Ovary (tissue), 9 donors: ENCODE results near the gene SMPX. TPM values are rescaled to one million over a fixed set of nuclear protein-coding genes. Genes with fewer than 3 reads are reported as not detected.

Experiments used
- DNase-seq, 5 donors: peaks; one replicate each; pipeline ENCODE4 v3.0.0-alpha.2; 2019 to 2020
- H3K27ac ChIP-seq, 2 donors: fragments of 200-600 bp; one replicate each; pipeline versions ENCODE4 v1.5.1 to v1.8.0; 2019 to 2022
- H3K27me3 ChIP-seq: fragments of 200-600 bp; one replicate; pipeline ENCODE4 v1.8.0; 2022
- H3K36me3 ChIP-seq: fragments of 200-600 bp; sonication (generic); one replicate; pipeline ENCODE4 v1.5.1; 2019
- H3K4me1 ChIP-seq: one replicate; pipeline ENCODE4 v1.8.1; 2013; ENCODE audit warnings: mild to moderate bottlenecking, moderate library complexity; ENCODE audit not compliant: insufficient read depth
- H3K4me3 ChIP-seq: fragments of 200-600 bp; sonication (generic); one replicate; pipeline ENCODE4 v1.5.1; 2017
- H3K9me3 ChIP-seq, 2 donors: fragments of 200-600 bp in 1 of 2; sonication (generic) in 1 of 2; one replicate each; pipeline versions ENCODE4 v1.5.1 to v1.8.1; 2013 to 2019; ENCODE audit warnings: mild to moderate bottlenecking in 1 of 2, moderate library complexity in 1 of 2
- CTCF ChIP-seq, 3 donors: fragments of 450-650 bp in 2 of 3; fragments of 200-600 bp in 1 of 3; IDR thresholded peaks; one replicate each; pipeline versions ENCODE4 v1.5.1 to v1.8.0; 2016 to 2022; ENCODE audit warnings: antibody characterized with exemption in 3 of 3, mild to moderate bottlenecking in 1 of 3
- EP300 ChIP-seq: sonication (generic); formaldehyde crosslinking; IDR thresholded peaks from one replicate; pipeline ENCODE4 v1.6.1; 2017; ENCODE audit warnings: antibody characterized with exemption
- POLR2A ChIP-seq: fragments of 450-650 bp; IDR thresholded peaks from one replicate; pipeline ENCODE4 v1.6.1; 2017; ENCODE audit warnings: antibody characterized with exemption, mild to moderate bottlenecking, moderate library complexity
- WGBS, 3 donors: extraction: QIAGEN DNeasy Blood & Tissue Kit in 1 of 3; methylation state at CpG; one replicate each; pipeline versions ENCODE4 v1.1.5 to v1.1.7; 2013 to 2017; 5-methylcytosine and 5-hydroxymethylcytosine counted together
- intact Hi-C, 4 donors: fragments of 100-400 bp; cut with DNase I; formaldehyde crosslinking; loops; one replicate each; pipeline versions ENCODE4 v1.11.0 to v1.15.1; 2022 to 2023
- polyA plus RNA-seq, 2 donors: library from polyadenylated mRNA; stranded (reverse); fragments of 200-250 nt in 1 of 2; fragments of 350-450 nt in 1 of 2; fragmentation: Illumina TruSeq in 1 of 2; extraction: RNeasy Lipid Tissue Mini Kit (QIAGEN cat#74804) in 1 of 2; gene quantifications; one replicate each; pipeline ENCODE4 v1.2.3, GENCODE V29; 2013 to 2014
- total RNA-seq, 7 donors: library from RNA; depleted of rRNA in 2 of 7; stranded (reverse); fragments of >200 nt in 2 of 7; fragmentation: NEBNext Ultra II Directional in 3 of 7; extraction: Animal tissue kit (Norgen Biotek cat#: 25700) in 3 of 7; gene quantifications; one replicate each; pipeline versions ENCODE4 v1.1.0 to v1.2.4, GENCODE V29; 2016 to 2023
- donor health status: DM: no; HTN: no; CAD: no; lungs with moderate emphysema.
- donor health status: DM: no; HTN: no; CAD: no.
- donor health status: Bipolar disorder and iron deficiency.
- donor health status: DM: yes; HTN: yes; CAD: no.
- donor health status: DM: no; HTN: no; CAD: no.
- donor health status: DM: yes; HTN: yes; CAD: no.

The SMPX gene
- total and polyA plus RNA-seq, 9 donors = 0.43 to 1.4 (median 0.64) TPM; not detected in 1

- TF ChIP-seq POLR2A = no peak
- H3K27me3 ChIP-seq = no peaks in the 10 kb centered on the region
- 45 to 49% (median 46%) methylated on average over 2 of the region's 2 CpGs for WGBS, 3 donors
Measured at GRCh38 chrX:21734175-21734574, 23.7 kb downstream of the SMPX start.

GRCh38 chrX:21733705-21734104 lies 24.2 kb downstream of the SMPX start:
- Histone ChIP-seq H3K9me3 (no peaks in the 10 kb centered on the region), H3K36me3 (no peaks in the 10 kb centered on the region), H3K4me1 (no peaks in the 10 kb centered on the region), H3K4me3 (no peak overlapping the region), H3K27me3 (no peaks in the 10 kb centered on the region), H3K27ac (no peak overlapping the region)
- WGBS, 3 donors = 77% methylated on average over 1 of the region's 1 CpG
- no peak for TF ChIP-seq POLR2A
- TF ChIP-seq CTCF (IDR thresholded peaks at IDR 0.05) = no peak
- TF ChIP-seq EP300 = no peak
- no peak for DNase-seq
- intact Hi-C loops = no loop called here

More at GRCh38 chrX:21734175-21734574, 23.7 kb downstream of the SMPX start:
- H3K4me3 ChIP-seq = no peak overlapping the region
- DNase-seq = no peak
- H3K27ac ChIP-seq = no peak overlapping the region
- H3K4me1 ChIP-seq = no peaks in the 10 kb centered on the region
- no peaks in the 10 kb centered on the region for H3K36me3 ChIP-seq
- intact Hi-C loops = no loop called here
- no peaks in the 10 kb centered on the region for H3K9me3 ChIP-seq

GRCh38 chrX:21730026-21730425 lies 27.9 kb downstream of the SMPX start:
- no peak for TF ChIP-seq CTCF (IDR thresholded peaks at IDR 0.05)
- no peak for TF ChIP-seq POLR2A
- no peak for TF ChIP-seq EP300
- Histone ChIP-seq H3K36me3 (no peaks in the 10 kb centered on the region), H3K9me3 (no peaks in the 10 kb centered on the region), H3K27ac (no peak overlapping the region), H3K27me3 (no peaks in the 10 kb centered on the region), H3K4me1 (peaks cover 2% of the 10 kb centered on the region), H3K4me3 (no peak overlapping the region)
- intact Hi-C loops = no loop called here
- no peak for DNase-seq

GRCh38 chrX:21728276-21728968 lies 29.5 kb downstream of the SMPX start:
- Histone ChIP-seq H3K4me3 (no peak overlapping the region), H3K4me1 (peaks cover 2% of the 10 kb centered on the region), H3K9me3 (no peaks in the 10 kb centered on the region), H3K36me3 (no peaks in the 10 kb centered on the region), H3K27me3 (no peaks in the 10 kb centered on the region), H3K27ac (no peak overlapping the region)
- 60 to 81% (median 68%) methylated on average over 3 of the region's 3 CpGs for WGBS, 3 donors
- TF ChIP-seq POLR2A (no peak), EP300 (no peak), CTCF (IDR thresholded peaks at IDR 0.05) (no peak)
- no peak for DNase-seq
- intact Hi-C loops = no loop called here

GRCh38 chrX:21725916-21726315 lies 32.0 kb downstream of the SMPX start:
- no peaks in the 10 kb centered on the region for H3K9me3 ChIP-seq
- H3K27ac ChIP-seq = no peak overlapping the region
- no peak overlapping the region for H3K4me3 ChIP-seq
- peaks cover 2% of the 10 kb centered on the region for H3K4me1 ChIP-seq
- H3K36me3 ChIP-seq = no peaks in the 10 kb centered on the region
- no peak for DNase-seq
- H3K27me3 ChIP-seq = no peaks in the 10 kb centered on the region
- intact Hi-C loops = no loop called here
- TF ChIP-seq CTCF (IDR thresholded peaks at IDR 0.05) (no peak), EP300 (no peak), POLR2A (no peak)
- WGBS, 3 donors = 46 to 53% (median 52%) methylated on average over 6 of the region's 6 CpGs
